Mammary epithelial cell (primary cell): Measurements from ENCODE around the gene TEC.

Source experiments
- CTCF ChIP-seq, 2 donors: IDR thresholded peaks in 1 of 2; conservative IDR thresholded peaks in 1 of 2; 2 replicates each; pipeline ENCODE4 v1.5.1; 2011 to 2012; ENCODE audit warnings: inconsistent platforms in 2 of 2, low read length in 2 of 2, mild to moderate bottlenecking in 2 of 2, control low read depth in 1 of 2, low read depth in 1 of 2; ENCODE audit not compliant: insufficient read depth in 1 of 2; ENCODE audit errors: extremely low read depth in 1 of 2
- EZH2 ChIP-seq: IDR thresholded peaks from 2 replicates; pipeline ENCODE4 v1.6.1; 2012; ENCODE audit warnings: low read length, inconsistent platforms, borderline replicate concordance

GRCh38 chr4:48156423-48156822 lies 113.2 kb downstream of the TEC start:
- TF ChIP-seq CTCF (conservative IDR thresholded peaks at IDR 0.05 in 1 of 2, IDR thresholded peaks at IDR 0.05 in 1 of 2; ENCODE audit: extremely low read depth in 1 of 2, insufficient read depth in 1 of 2, low read depth in 1 of 2, low read length in 2 of 2) (no peak), EZH2 (no peak)
